ENCODE measurements around the gene MYB. TPM values are rescaled to one million over a fixed set of nuclear protein-coding genes. Genes with fewer than 3 reads are reported as not detected.

The MYB gene
- total RNA-seq, 1 experiment from 2014 or later = 3.7 TPM

- H3K27me3 ChIP-seq (ENCODE audit: insufficient read depth, low read length) = no peaks in the 10 kb centered on the region
- H3K4me3 ChIP-seq (replicated peaks in 1 of 2; ENCODE audit: low read depth in 1 of 2, low read length in 2 of 2) = no peak overlapping the region
- no peaks in the 10 kb centered on the region for H4K20me1 ChIP-seq (ENCODE audit: insufficient read depth)
- no peak for TF ChIP-seq EGR1 (IDR thresholded peaks at IDR 0.05; ENCODE audit: low read depth)
- TF ChIP-seq CTCF (IDR thresholded peaks at IDR 0.05 in 2 of 3, conservative IDR thresholded peaks at IDR 0.05 in 1 of 3; ENCODE audit: borderline replicate concordance in 1 of 3, insufficient read depth in 1 of 3, low read depth in 2 of 3, low read length in 2 of 3) = no peak
- TF ChIP-seq JUND (IDR thresholded peaks at IDR 0.05) = no peak
- TF ChIP-seq FOSL1 (IDR thresholded peaks at IDR 0.05; ENCODE audit: low read depth) = no peak
- TF ChIP-seq POLR2AphosphoS5 (IDR thresholded peaks at IDR 0.05; ENCODE audit: low read depth, low read length) = no peak
- H3K79me2 ChIP-seq (ENCODE audit: insufficient read depth, low read length) = no peaks in the 10 kb centered on the region
- intact Hi-C loops (cut with micrococcal nuclease) = no loop called here
- no peaks in the 10 kb centered on the region for H3K4me1 ChIP-seq (ENCODE audit: control insufficient read depth in 1 of 2, insufficient read depth in 2 of 2, low read length in 2 of 2)
- BruUV-seq (replicated peaks) = no TSS peak
- RAD21 ChIA-PET (ENCODE audit: low non-redundant PET in 1 of 2, low total read pairs in 2 of 2, uncharacterized antibody in 2 of 2, unreplicated experiment in 2 of 2) = no interaction called here
- DNase-seq (ENCODE audit: low read depth, low spot score) (no peak), ATAC-seq (no peak)
- H3K9me3 ChIP-seq (ENCODE audit: control insufficient read depth in 1 of 2, insufficient read depth in 1 of 2, low read depth in 1 of 2, low read length in 2 of 2) = no peaks in the 10 kb centered on the region
- no peaks in the 10 kb centered on the region for H3K9me2 ChIP-seq (ENCODE audit: insufficient read depth)
- no peaks in the 10 kb centered on the region for H3K36me3 ChIP-seq (ENCODE audit: control insufficient read depth in 1 of 2, insufficient read depth in 2 of 2, low read length in 2 of 2)
- H3K27ac ChIP-seq (ENCODE audit: low read depth, low read length) = no peak overlapping the region
- H3K4me2 ChIP-seq (ENCODE audit: low read length) = no peak overlapping the region
- POLR2A ChIA-PET = no interaction called here
- CTCF ChIA-PET = no interaction called here
- H2AFZ ChIP-seq (ENCODE audit: low read depth, low read length, poor library complexity, severe bottlenecking) = no peak overlapping the region
- no peak overlapping the region for H3K9ac ChIP-seq (ENCODE audit: low read length)
These were observed 49.8 kb downstream of the MYB start for GRCh38 chr6:135230711-135231468.

- DNase-seq (ENCODE audit: low read depth, low spot score) (no peak), ATAC-seq (no peak)
- Histone ChIP-seq H3K27me3 (ENCODE audit: insufficient read depth, low read length) (no peaks in the 10 kb centered on the region), H3K4me3 (replicated peaks in 1 of 2; ENCODE audit: low read depth in 1 of 2, low read length in 2 of 2) (no peak overlapping the region), H3K27ac (ENCODE audit: low read depth, low read length) (no peak overlapping the region), H3K9me2 (ENCODE audit: insufficient read depth) (no peaks in the 10 kb centered on the region), H3K4me2 (ENCODE audit: low read length) (no peak overlapping the region), H4K20me1 (ENCODE audit: insufficient read depth) (no peaks in the 10 kb centered on the region), H3K9ac (ENCODE audit: low read length) (no peak overlapping the region), H3K9me3 (ENCODE audit: control insufficient read depth in 1 of 2, insufficient read depth in 1 of 2, low read depth in 1 of 2, low read length in 2 of 2) (no peaks in the 10 kb centered on the region), H3K4me1 (ENCODE audit: control insufficient read depth in 1 of 2, insufficient read depth in 2 of 2, low read length in 2 of 2) (no peaks in the 10 kb centered on the region), H2AFZ (ENCODE audit: low read depth, low read length, poor library complexity, severe bottlenecking) (no peak overlapping the region), H3K79me2 (ENCODE audit: insufficient read depth, low read length) (no peaks in the 10 kb centered on the region), H3K36me3 (ENCODE audit: control insufficient read depth in 1 of 2, insufficient read depth in 2 of 2, low read length in 2 of 2) (no peaks in the 10 kb centered on the region)
- TF ChIP-seq ATF3 (IDR thresholded peaks at IDR 0.05) (no peak), TCF7L2 (IDR thresholded peaks at IDR 0.05; ENCODE audit: borderline replicate concordance, extremely low read depth, insufficient read depth, insufficient read length) (no peak), EZH2phosphoT487 (IDR thresholded peaks at IDR 0.05; ENCODE audit: borderline replicate concordance) (no peak), YY1 (IDR thresholded peaks at IDR 0.05; ENCODE audit: extremely low read depth, insufficient replicate concordance, low read depth, low read length) (no peak)
- ChIA-PET POLR2A (no interaction called here), RAD21 (ENCODE audit: low non-redundant PET in 1 of 2, low total read pairs in 2 of 2, uncharacterized antibody in 2 of 2, unreplicated experiment in 2 of 2) (no interaction called here), CTCF (no interaction called here)
- no TSS peak for BruUV-seq (replicated peaks)
- intact Hi-C loops (cut with micrococcal nuclease) = no loop called here
These were observed 50.3 kb downstream of the MYB start for GRCh38 chr6:135231469-135231844.
